Endothelial cell (in vitro differentiated cells): ENCODE results near the gene LUZP1. TPM values are rescaled to one million over a fixed set of nuclear protein-coding genes. Genes with fewer than 3 reads are reported as not detected.

Source experiments
- DNase-seq: peaks from one replicate; pipeline ENCODE4 v3.0.0; 2021; ENCODE audit warnings: low spot score
- H3K27ac Mint-ChIP-seq: one replicate; pipeline ENCODE4 v1.8.0; 2021; ENCODE audit warnings: mixed read lengths, inconsistent platforms; ENCODE audit not compliant: unreplicated experiment
- H3K27me3 Mint-ChIP-seq: one replicate; pipeline ENCODE4 v1.8.0; 2021; ENCODE audit warnings: mild to moderate bottlenecking, moderate library complexity, mixed read lengths, inconsistent platforms; ENCODE audit not compliant: unreplicated experiment
- H3K36me3 Mint-ChIP-seq: one replicate; pipeline ENCODE4 v1.8.0; 2021; ENCODE audit warnings: mild to moderate bottlenecking, low read depth, mixed read lengths, inconsistent platforms; ENCODE audit not compliant: unreplicated experiment
- H3K4me1 Mint-ChIP-seq: one replicate; pipeline ENCODE4 v1.8.0; 2021; ENCODE audit warnings: mild to moderate bottlenecking, mixed read lengths, inconsistent platforms; ENCODE audit not compliant: unreplicated experiment
- H3K4me3 Mint-ChIP-seq: one replicate; pipeline ENCODE4 v1.8.0; 2021; ENCODE audit warnings: mild to moderate bottlenecking, mixed read lengths, inconsistent platforms; ENCODE audit not compliant: unreplicated experiment
- H3K9me3 Mint-ChIP-seq: one replicate; pipeline ENCODE4 v1.8.0; 2021; ENCODE audit warnings: mixed read lengths, inconsistent platforms; ENCODE audit not compliant: unreplicated experiment
- total RNA-seq: library from RNA; stranded (reverse); fragmentation: NEBNext Ultra II Directional; extraction: Animal tissue kit (Norgen Biotek cat#: 25700); gene quantifications from one replicate; pipeline ENCODE4 v1.2.1, GENCODE V29; 2021; ENCODE audit not compliant: unreplicated experiment
- TF ChIP-seq, protein P1 (sequence below): fragments of 200-600 bp; sonication (generic); IDR thresholded peaks from one replicate; pipeline ENCODE4 v1.5.0; 2021; ENCODE audit warnings: antibody characterized with exemption; ENCODE audit not compliant: unreplicated experiment

Gene LUZP1
- total RNA-seq, 1 donor from 2014 or later = 103 TPM

DNA sequence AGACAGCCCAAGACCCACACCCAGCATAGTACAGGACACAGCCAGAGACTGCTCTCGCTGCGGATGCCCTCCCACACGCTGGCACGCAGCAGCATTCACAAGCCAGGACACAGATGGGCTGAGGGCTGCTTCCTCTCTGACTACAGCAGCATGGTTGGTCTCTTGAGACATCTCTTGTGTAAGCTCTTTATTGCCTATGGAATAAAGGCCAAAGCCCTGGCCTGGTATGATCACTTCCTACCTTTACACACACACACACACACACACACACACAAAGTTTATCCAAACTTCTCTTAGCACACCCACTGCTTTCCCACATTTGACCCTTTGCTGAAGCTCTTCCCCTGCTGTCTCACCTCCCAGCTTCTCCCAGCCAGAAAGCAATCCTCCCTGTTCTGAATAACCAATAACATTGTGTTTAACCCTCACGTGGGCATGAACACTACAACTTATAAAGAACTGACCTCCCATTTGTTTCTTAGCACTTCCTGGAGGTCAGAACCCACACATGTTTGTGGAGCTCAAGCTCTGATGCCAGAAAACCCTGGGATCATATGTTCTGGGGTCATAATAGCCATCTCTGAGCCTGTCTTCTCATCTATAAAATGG, 1.2 kb upstream of the LUZP1 start:
- Mint-ChIP-seq H3K27me3 (peaks cover 10% of the 10 kb centered on the region), H3K36me3 (no peaks in the 10 kb centered on the region), H3K4me3 (peak overlapping the region; percentile 100), H3K27ac (peak overlapping the region; percentile 30), H3K9me3 (no peaks in the 10 kb centered on the region), H3K4me1 (peaks cover 32% of the 10 kb centered on the region)
- peak; percentile 27 for DNase-seq
- TF ChIP-seq, protein P1, sequence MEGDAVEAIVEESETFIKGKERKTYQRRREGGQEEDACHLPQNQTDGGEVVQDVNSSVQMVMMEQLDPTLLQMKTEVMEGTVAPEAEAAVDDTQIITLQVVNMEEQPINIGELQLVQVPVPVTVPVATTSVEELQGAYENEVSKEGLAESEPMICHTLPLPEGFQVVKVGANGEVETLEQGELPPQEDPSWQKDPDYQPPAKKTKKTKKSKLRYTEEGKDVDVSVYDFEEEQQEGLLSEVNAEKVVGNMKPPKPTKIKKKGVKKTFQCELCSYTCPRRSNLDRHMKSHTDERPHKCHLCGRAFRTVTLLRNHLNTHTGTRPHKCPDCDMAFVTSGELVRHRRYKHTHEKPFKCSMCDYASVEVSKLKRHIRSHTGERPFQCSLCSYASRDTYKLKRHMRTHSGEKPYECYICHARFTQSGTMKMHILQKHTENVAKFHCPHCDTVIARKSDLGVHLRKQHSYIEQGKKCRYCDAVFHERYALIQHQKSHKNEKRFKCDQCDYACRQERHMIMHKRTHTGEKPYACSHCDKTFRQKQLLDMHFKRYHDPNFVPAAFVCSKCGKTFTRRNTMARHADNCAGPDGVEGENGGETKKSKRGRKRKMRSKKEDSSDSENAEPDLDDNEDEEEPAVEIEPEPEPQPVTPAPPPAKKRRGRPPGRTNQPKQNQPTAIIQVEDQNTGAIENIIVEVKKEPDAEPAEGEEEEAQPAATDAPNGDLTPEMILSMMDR = no peak

DNA sequence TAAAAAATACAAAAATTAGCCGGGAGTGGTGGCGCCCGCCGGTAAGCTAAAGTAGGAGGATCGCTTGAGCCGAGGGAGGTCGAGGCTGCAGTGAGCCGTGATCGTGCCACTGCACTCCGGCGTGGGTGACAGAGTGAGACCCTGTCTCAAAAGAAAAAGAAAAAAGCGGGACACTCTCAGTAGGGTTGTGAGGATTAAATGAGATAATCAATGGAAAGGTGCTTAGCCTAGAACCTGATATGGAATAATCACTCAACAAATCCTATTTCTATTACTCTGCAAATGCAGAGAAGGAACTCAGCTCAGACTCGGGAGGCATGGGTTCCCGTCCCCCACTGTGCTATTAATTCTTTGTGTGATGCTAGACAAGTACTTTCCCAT, 529 bp upstream of the LUZP1 start:
- Mint-ChIP-seq H3K9me3 (no peaks in the 10 kb centered on the region), H3K4me1 (peaks cover 36% of the 10 kb centered on the region), H3K27me3 (peaks cover 10% of the 10 kb centered on the region), H3K4me3 (peak overlapping the region; percentile 100), H3K36me3 (no peaks in the 10 kb centered on the region), H3K27ac (peak overlapping the region; percentile 30)
- DNase-seq = no peak
- TF ChIP-seq, protein P1 = no peak

DNA sequence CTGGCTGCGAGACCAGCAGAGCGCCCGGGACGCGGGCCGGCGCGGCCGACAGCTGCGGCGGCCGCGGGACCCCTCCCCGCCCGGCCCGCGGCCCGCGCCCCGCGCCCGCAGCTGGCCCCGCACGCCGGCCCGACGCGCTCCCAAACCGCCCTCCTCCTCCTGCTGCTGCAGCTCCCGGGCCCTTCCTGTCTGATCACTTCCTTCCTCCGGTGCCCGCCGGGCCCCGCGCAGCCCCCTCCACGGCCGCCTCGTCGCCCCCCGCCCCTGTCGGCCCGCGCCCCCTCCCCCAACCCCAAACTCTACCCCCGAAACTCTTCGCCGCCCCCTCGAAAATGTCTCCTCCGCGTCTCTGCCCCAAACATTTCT, 594 bp downstream of the LUZP1 start:
- Mint-ChIP-seq H3K4me1 (peaks cover 43% of the 10 kb centered on the region), H3K36me3 (no peaks in the 10 kb centered on the region), H3K4me3 (peak overlapping the region; percentile 100), H3K9me3 (no peaks in the 10 kb centered on the region), H3K27ac (peak overlapping the region; percentile 99), H3K27me3 (peaks cover 10% of the 10 kb centered on the region)
- TF ChIP-seq, protein P1 = no peak
- DNase-seq = peak; percentile 47

DNA sequence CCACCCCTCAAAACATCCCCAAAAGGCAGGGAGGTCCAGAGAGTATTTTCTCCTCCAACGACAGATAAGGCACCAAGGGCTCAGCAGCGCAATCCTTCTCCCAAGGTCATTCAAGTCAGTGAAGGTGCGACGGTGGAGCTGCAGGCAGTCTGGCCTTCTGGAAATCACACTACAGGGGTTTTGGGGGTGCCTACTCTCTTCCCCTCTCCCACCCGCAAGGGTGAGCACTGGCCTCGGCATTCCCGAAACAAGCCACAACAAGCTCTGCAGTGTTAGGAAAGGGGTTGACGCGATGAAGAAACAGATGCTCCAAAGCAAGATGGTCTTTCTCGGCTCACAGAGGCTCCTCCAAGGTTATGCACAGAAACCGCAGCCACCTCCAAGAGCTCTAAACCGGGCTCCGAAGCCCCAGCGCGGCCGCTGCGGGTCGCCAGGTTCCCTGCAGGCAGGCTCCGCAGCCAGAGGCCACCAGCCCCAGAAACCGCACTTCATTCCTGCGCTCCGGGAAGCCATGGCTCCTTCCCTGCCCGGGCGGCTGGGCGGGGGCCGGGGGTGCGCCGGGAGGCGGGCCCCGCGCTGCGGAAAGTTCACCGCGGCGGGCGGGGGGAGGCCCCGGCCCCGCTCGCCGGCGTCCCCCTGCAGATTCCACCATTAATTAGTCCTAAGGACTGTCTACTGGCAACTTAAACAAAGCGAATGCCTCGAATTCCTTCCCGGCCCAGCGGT, 1.1 kb downstream of the LUZP1 start:
- Mint-ChIP-seq H3K36me3 (no peaks in the 10 kb centered on the region), H3K4me3 (peak overlapping the region; percentile 100), H3K4me1 (peaks cover 46% of the 10 kb centered on the region), H3K9me3 (no peaks in the 10 kb centered on the region), H3K27me3 (peaks cover 10% of the 10 kb centered on the region), H3K27ac (peak overlapping the region; percentile 70)
- TF ChIP-seq, protein P1 = no peak
- peak; percentile 45 for DNase-seq

DNA sequence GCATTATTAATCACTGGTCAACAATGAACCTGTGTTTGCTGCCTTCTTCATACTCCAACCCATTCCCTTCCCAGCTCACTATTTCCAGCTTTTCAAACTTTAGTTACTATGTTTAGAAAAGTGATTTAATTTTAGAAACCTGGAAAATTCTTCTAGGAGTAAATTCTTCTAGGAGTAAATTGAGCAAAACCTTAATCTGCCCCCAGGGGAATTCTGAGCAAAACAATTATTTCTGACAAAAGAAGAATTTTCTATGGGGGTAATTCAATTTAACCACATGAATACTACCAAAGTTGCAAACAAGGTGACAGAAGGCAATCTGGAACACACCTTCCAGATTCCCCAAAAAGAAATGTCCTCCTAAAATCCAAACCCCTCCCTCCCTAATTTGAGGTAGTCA, 1.8 kb downstream of the LUZP1 start:
- no peaks in the 10 kb centered on the region for H3K36me3 Mint-ChIP-seq
- no peaks in the 10 kb centered on the region for H3K9me3 Mint-ChIP-seq
- peak overlapping the region; percentile 94 for H3K4me3 Mint-ChIP-seq
- TF ChIP-seq, protein P1 = peak; percentile 13
- peaks cover 10% of the 10 kb centered on the region for H3K27me3 Mint-ChIP-seq
- peaks cover 48% of the 10 kb centered on the region for H3K4me1 Mint-ChIP-seq
- peak overlapping the region; percentile 70 for H3K27ac Mint-ChIP-seq
- DNase-seq = no peak
